HEK293T (cell line): ENCODE measurements around the gene SRD5A3.

Experiments
- FOXK2 ChIP-seq: fragments of 450-650 bp; IDR thresholded peaks from 2 replicates; pipeline ENCODE4 v1.6.1; 2016; ENCODE audit warnings: mild to moderate bottlenecking
- FOXM1 ChIP-seq: fragments of 450-650 bp; IDR thresholded peaks from 2 replicates; pipeline ENCODE4 v1.6.1; 2017; ENCODE audit warnings: mild to moderate bottlenecking, borderline replicate concordance
- SP1 ChIP-seq: fragments of 450-650 bp; IDR thresholded peaks from 2 replicates; pipeline ENCODE4 v1.6.1; 2017
- SUZ12 ChIP-seq: fragments of 450-650 bp; IDR thresholded peaks from 2 replicates; pipeline ENCODE4 v1.6.1; 2016; ENCODE audit warnings: mild to moderate bottlenecking

DNA sequence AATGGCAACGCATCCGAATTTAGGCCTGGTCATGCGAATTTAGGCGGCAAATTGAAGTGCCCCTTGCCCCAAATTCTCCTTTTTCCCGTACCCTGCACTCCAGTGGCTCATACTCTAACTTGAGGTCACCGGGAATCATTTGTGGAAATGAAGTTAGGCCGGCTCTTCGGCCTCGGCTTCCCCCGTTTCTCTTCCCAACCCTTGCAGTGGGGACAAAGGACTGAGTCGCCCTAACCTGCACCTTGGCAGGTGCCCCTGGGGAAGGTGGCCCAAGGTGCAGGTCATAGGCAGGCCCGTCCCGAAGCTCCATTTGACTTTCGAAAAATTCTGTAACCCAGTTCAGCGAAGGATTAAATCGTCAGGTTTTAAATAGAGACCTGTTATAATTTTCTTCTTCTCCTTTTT lies 811 bp downstream of the SRD5A3 start:
- TF ChIP-seq FOXM1 (no peak), FOXK2 (no peak), SP1 (no peak), SUZ12 (no peak)
